Pancreas (tissue), 10 donors: ENCODE data around the gene RAB9A. TPM values are rescaled to one million over a fixed set of nuclear protein-coding genes. Genes with fewer than 3 reads are reported as not detected.

Experiments used
- ATAC-seq, 4 donors: fragments of 200-7000 bp; cut with Tn5 transposase; one replicate each; pipeline versions ENCODE4 v1.8.0 to v1.9.1; 2020; ENCODE audit warnings: mild to moderate bottlenecking in 4 of 4, moderate library complexity in 4 of 4
- DNase-seq, 6 donors: peaks; one replicate each; pipeline ENCODE4 v3.0.0-alpha.2; 2020
- FAIRE-seq: peaks from 2 replicates; lab custom pipeline; 2012; peaks lifted over from hg19 to GRCh38; lab: Jason Lieb, UNC
- H3K27ac ChIP-seq, 4 donors: fragments of 200-600 bp; sonication (generic); 1 replicate in 3 of 4; 2 replicates in 1 of 4; pipeline versions ENCODE4 v1.5.0 to v1.8.0; 2020
- H3K27me3 ChIP-seq, 4 donors: fragments of 200-600 bp; one replicate each; pipeline ENCODE4 v1.8.0; 2021
- H3K36me3 ChIP-seq, 3 donors: fragments of 200-600 bp; sonication (generic) in 1 of 3; one replicate each; pipeline versions ENCODE4 v1.5.0 to v1.8.0; 2020 to 2021
- H3K4me1 ChIP-seq, 3 donors: fragments of 200-600 bp; one replicate each; pipeline ENCODE4 v1.8.0; 2021
- H3K4me3 ChIP-seq, 4 donors: fragments of 200-600 bp; sonication (generic) in 2 of 4; one replicate each; pipeline versions ENCODE4 v1.5.0 to v1.8.0; 2020 to 2021
- H3K9me3 ChIP-seq, 4 donors: fragments of 200-600 bp; one replicate each; pipeline ENCODE4 v1.8.0; 2021
- WGBS, 2 donors: extraction: QIAGEN DNeasy Blood & Tissue Kit; methylation state at CpG; one replicate each; pipeline ENCODE4 v1.1.7; 2013; 5-methylcytosine and 5-hydroxymethylcytosine counted together
- intact Hi-C, 3 donors: fragments of 100-400 bp; cut with DNase I; formaldehyde crosslinking; loops; one replicate each; pipeline versions ENCODE4 v1.11.1 to v1.14.2; 2022
- polyA plus RNA-seq, 2 donors: library from polyadenylated mRNA; stranded (reverse); fragments of 200-250 nt; gene quantifications; one replicate each; pipeline ENCODE4 v1.2.3, GENCODE V29; 2013
- total RNA-seq, 6 donors: library from RNA; stranded (reverse); fragmentation: NEBNext Ultra II Directional in 4 of 6; extraction: Animal tissue kit (Norgen Biotek cat#: 25700) in 4 of 6; gene quantifications; one replicate each; pipeline versions ENCODE4 v1.2.1 to v1.2.4, GENCODE V29; 2021 to 2023
- TF ChIP-seq, protein P1 (sequence below), 4 donors: fragments of 200-600 bp; sonication (generic) in 3 of 4; IDR thresholded peaks; one replicate each; pipeline versions ENCODE4 v1.5.0 to v1.8.0; 2021; ENCODE audit warnings: antibody characterized with exemption in 4 of 4
- donor health status: healthy with polysubstance abuse.
- donor health status: DM: no; HTN: no; CAD: no; lungs with moderate emphysema.
- donor health status: DM: no; HTN: no; CAD: no.
- donor health status: control.
- donor health status: control.
- donor health status: Bipolar disorder and iron deficiency.
- donor health status: DM: yes; HTN: yes; CAD: no.
- donor health status: DM: no; HTN: no; CAD: no.
- donor health status: DM: no; HTN: no; CAD: no.
- donor health status: DM: yes; HTN: yes; CAD: no.

Gene RAB9A
- total and polyA plus RNA-seq, 8 donors = 8.7 to 22.0 (median 16.5) TPM

DNA sequence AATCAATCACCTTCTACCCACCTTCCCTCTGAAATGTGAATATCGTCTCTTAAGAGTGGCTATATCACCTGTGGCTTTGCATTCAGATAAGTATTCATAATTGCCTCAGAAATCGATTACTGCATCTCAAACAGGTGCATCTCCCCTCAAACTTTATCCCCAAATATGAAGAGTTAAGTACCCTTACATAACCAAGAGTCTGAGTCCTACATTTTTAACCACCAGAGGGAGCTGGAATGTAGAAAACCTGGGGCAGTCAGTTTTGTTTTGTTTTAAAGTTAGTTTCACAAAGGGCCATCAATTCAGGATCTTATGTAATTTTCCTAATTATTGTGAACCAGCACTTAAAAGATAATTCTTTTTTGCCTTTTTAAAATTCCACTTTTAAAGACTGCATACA is 30.3 kb upstream of the RAB9A start:
- no peaks in the 10 kb centered on the region for H3K27me3 ChIP-seq
- DNase-seq (no peak), FAIRE-seq (peak; percentile 99), ATAC-seq (peak; percentile 65 to 90 (median 78))
- H3K4me1 ChIP-seq = peaks cover 0 to 8% (median 0%) of the 10 kb centered on the region in 3 donors
- H3K27ac ChIP-seq = peak overlapping the region in 1 of 4 donors; percentile 17
- TF ChIP-seq, protein P1, sequence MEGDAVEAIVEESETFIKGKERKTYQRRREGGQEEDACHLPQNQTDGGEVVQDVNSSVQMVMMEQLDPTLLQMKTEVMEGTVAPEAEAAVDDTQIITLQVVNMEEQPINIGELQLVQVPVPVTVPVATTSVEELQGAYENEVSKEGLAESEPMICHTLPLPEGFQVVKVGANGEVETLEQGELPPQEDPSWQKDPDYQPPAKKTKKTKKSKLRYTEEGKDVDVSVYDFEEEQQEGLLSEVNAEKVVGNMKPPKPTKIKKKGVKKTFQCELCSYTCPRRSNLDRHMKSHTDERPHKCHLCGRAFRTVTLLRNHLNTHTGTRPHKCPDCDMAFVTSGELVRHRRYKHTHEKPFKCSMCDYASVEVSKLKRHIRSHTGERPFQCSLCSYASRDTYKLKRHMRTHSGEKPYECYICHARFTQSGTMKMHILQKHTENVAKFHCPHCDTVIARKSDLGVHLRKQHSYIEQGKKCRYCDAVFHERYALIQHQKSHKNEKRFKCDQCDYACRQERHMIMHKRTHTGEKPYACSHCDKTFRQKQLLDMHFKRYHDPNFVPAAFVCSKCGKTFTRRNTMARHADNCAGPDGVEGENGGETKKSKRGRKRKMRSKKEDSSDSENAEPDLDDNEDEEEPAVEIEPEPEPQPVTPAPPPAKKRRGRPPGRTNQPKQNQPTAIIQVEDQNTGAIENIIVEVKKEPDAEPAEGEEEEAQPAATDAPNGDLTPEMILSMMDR (IDR thresholded peaks at IDR 0.05) = peak; percentile 30 to 70 (median 45)
- intact Hi-C loops = loop anchor here in 1 of 3 donors (10.0 kb wide), 1 partner anchor 86 kb away; no protein-coding TSS in a partner anchor
- H3K36me3 ChIP-seq = peaks cover 0 to 8% (median 0%) of the 10 kb centered on the region in 3 donors
- WGBS, 2 donors = 4 to 9% methylated on average over 2 of the region's 2 CpGs
- H3K9me3 ChIP-seq = no peaks in the 10 kb centered on the region
- no peak overlapping the region for H3K4me3 ChIP-seq

DNA sequence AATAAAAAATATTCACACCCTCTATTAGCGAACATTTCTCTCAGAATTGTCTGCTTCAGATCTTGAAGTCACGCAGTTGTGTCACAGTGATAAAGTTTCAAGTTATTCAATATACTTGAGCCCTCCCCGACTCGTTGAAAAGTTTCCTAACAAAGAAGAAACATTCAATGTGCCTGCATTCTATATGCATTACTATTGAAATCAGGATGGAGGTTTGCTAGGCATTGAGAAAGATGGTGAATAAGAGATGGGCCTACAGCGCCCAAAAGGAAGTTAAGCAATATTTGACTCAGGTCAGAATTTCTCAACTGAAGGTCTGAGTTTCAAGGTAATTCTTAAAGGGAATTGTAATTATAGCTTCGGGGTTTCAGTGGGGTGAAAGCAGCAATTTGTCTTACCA is 29.9 kb upstream of the RAB9A start:
- Histone ChIP-seq H3K9me3 (no peaks in the 10 kb centered on the region), H3K27ac (peak overlapping the region in 1 of 4 donors; percentile 17), H3K27me3 (no peaks in the 10 kb centered on the region), H3K4me3 (no peak overlapping the region), H3K36me3 (peaks cover 0 to 9% (median 0%) of the 10 kb centered on the region in 3 donors), H3K4me1 (peaks cover 0 to 4% (median 0%) of the 10 kb centered on the region in 3 donors)
- intact Hi-C loops = loop anchor here in 1 of 3 donors (10.0 kb wide), 1 partner anchor 86 kb away; no protein-coding TSS in a partner anchor
- 28 to 53% methylated on average over 6 of the region's 6 CpGs for WGBS, 2 donors
- FAIRE-seq = peak; percentile 20
- TF ChIP-seq, protein P1 (IDR thresholded peaks at IDR 0.05) = no peak
- ATAC-seq = peak in 2 of 4 donors; percentile 12 to 20
- no peak for DNase-seq

DNA sequence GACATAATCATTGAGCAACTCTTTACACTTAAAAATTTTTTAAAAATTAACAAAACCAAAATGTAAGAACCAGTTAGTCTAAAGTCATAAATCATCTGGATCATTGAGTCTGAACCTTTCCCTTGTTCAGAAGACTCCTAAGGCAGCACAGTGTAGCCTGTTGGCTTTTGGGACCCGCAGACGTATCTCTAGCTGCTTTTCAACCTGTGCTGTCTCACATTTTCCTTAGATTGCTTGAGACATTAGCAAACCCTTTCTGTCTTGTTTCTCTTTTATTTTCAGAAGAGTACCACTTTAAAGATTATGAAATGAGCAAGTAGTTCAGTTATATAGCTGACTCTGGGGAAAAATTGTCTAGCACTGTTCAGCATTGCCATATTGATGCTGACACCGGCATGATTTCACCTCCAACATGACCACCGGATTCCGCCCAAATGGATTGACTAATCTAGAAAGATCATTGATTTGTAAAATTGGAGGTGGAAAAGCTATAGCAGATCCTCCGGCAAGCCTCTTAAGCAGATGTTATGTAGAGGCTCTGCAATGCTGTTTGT is 27.1 kb upstream of the RAB9A start:
- Histone ChIP-seq H3K27ac (no peak overlapping the region), H3K4me1 (peaks cover 0 to under 1% (median 0%) of the 10 kb centered on the region in 3 donors), H3K36me3 (peaks cover 0 to 9% (median 0%) of the 10 kb centered on the region in 3 donors), H3K27me3 (no peaks in the 10 kb centered on the region), H3K9me3 (no peaks in the 10 kb centered on the region), H3K4me3 (no peak overlapping the region)
- 74 to 89% methylated on average over 6 of the region's 6 CpGs for WGBS, 2 donors
- DNase-seq (no peak), ATAC-seq (no peak), FAIRE-seq (no peak)
- TF ChIP-seq, protein P1 (IDR thresholded peaks at IDR 0.05) = no peak
- intact Hi-C loops = loop anchor here in 2 of 3 donors (5.0 to 10.0 kb wide), 2 partner anchors 370 to 373 kb away; no protein-coding TSS in a partner anchor

GRCh38 chrX:13662355-13662791 is 26.6 kb upstream of the RAB9A start:
- DNase-seq = no peak
- Histone ChIP-seq H3K36me3 (peaks cover 0 to 9% (median 0%) of the 10 kb centered on the region in 3 donors), H3K4me3 (no peak overlapping the region), H3K4me1 (peaks cover 0 to 4% (median 0%) of the 10 kb centered on the region in 3 donors), H3K27ac (no peak overlapping the region), H3K9me3 (no peaks in the 10 kb centered on the region), H3K27me3 (no peaks in the 10 kb centered on the region)
- TF ChIP-seq, protein P1 (IDR thresholded peaks at IDR 0.05) = no peak
- peak in 2 of 4 donors; percentile 14 to 21 for ATAC-seq
- intact Hi-C loops = loop anchor here in 2 of 3 donors (5.0 to 10.0 kb wide), 2 partner anchors 370 to 372 kb away; no protein-coding TSS in a partner anchor
- peak; percentile 77 for FAIRE-seq
- 81 to 89% methylated on average over 6 of the region's 6 CpGs for WGBS, 2 donors
